ENCODE measurements around the gene SKA3. TPM values are rescaled to one million over a fixed set of nuclear protein-coding genes. Genes with fewer than 3 reads are reported as not detected.
"Not testable (repeated sequence)": the region's sequence is repeated elsewhere in the genome, so short reads cannot be mapped to it uniquely, and the experiment has no call there.

SKA3 gene
- polyA plus RNA-seq, 1 donor (not counting 4 experiments of a cell fraction or from before 2014, with no cell fraction given) = 13.4 TPM

- FAIRE-seq = no peak
- no peaks in the 10 kb centered on the region for H3K9me3 ChIP-seq (ENCODE audit: control insufficient read depth, low read depth, low read length)
- H3K9ac ChIP-seq (ENCODE audit: control insufficient read depth, extremely low read depth, insufficient read depth, low read length) = no peak overlapping the region
- H3K27ac ChIP-seq (ENCODE audit: control insufficient read depth, insufficient read depth, low read length) = no peak overlapping the region
- H3K4me3 ChIP-seq (ENCODE audit: control insufficient read depth in 2 of 3, extremely low read depth in 1 of 3, insufficient read depth in 2 of 3, low read depth in 1 of 3, low read length in 3 of 3) = no peak overlapping the region
- H3K36me3 ChIP-seq (ENCODE audit: control insufficient read depth in 2 of 2, extremely low read depth in 1 of 2, insufficient read depth in 2 of 2, low read length in 2 of 2) = no peaks in the 10 kb centered on the region
- H3K79me2 ChIP-seq (ENCODE audit: control insufficient read depth, insufficient read depth, low read length) = no peaks in the 10 kb centered on the region
- TF ChIP-seq EZH2 (IDR thresholded peaks at IDR 0.05; ENCODE audit: low read length) (no peak), CTCF (optimal IDR thresholded peaks at IDR 0.05 in 1 of 3, IDR thresholded peaks at IDR 0.05 in 1 of 3, conservative IDR thresholded peaks at IDR 0.05 in 1 of 3; ENCODE audit: extremely low read depth in 1 of 3, insufficient read depth in 2 of 3, low read length in 3 of 3) (no peak)
- no peaks in the 10 kb centered on the region for H3K9me1 ChIP-seq (ENCODE audit: control insufficient read depth, extremely low read depth, insufficient read depth, low read length)
- DNase-seq (ENCODE audit: low read depth, low spot score) = no peak
- no peaks in the 10 kb centered on the region for H3K27me3 ChIP-seq (ENCODE audit: control insufficient read depth, extremely low read depth, insufficient read depth, low read length)
- H4K20me1 ChIP-seq (ENCODE audit: control insufficient read depth, extremely low read depth, insufficient read depth, low read length) = no peaks in the 10 kb centered on the region
- no peaks in the 10 kb centered on the region for H3K4me1 ChIP-seq (ENCODE audit: control insufficient read depth, extremely low read depth, insufficient read depth, low read length)
- no peak overlapping the region for H3K4me2 ChIP-seq (ENCODE audit: control insufficient read depth, extremely low read depth, insufficient read depth, low read depth, low read length)
- dilution Hi-C loops (cut with MboI; ENCODE audit: extremely low pct_ligation_motif_present, low sequenced_read_pairs) = no loop called here
- no peak overlapping the region for H2AFZ ChIP-seq (ENCODE audit: control insufficient read depth, low read length)
Observed at GRCh38 chr13:21202767-21203531, 26.6 kb upstream of the SKA3 start.

GRCh38 chr13:21201456-21202190 is 25.3 kb upstream of the SKA3 start:
- H3K9me3 ChIP-seq (ENCODE audit: control insufficient read depth, low read depth, low read length); H3K36me3 ChIP-seq (ENCODE audit: control insufficient read depth in 2 of 2, extremely low read depth in 1 of 2, insufficient read depth in 2 of 2, low read length in 2 of 2); dilution Hi-C loops (cut with MboI; ENCODE audit: extremely low pct_ligation_motif_present, low sequenced_read_pairs); H3K27me3 ChIP-seq (ENCODE audit: control insufficient read depth, extremely low read depth, insufficient read depth, low read length); H3K9me1 ChIP-seq (ENCODE audit: control insufficient read depth, extremely low read depth, insufficient read depth, low read length); FAIRE-seq; H2AFZ ChIP-seq (ENCODE audit: control insufficient read depth, low read length); H3K27ac ChIP-seq (ENCODE audit: control insufficient read depth, insufficient read depth, low read length); H4K20me1 ChIP-seq (ENCODE audit: control insufficient read depth, extremely low read depth, insufficient read depth, low read length); H3K9ac ChIP-seq (ENCODE audit: control insufficient read depth, extremely low read depth, insufficient read depth, low read length); H3K4me2 ChIP-seq (ENCODE audit: control insufficient read depth, extremely low read depth, insufficient read depth, low read depth, low read length); H3K79me2 ChIP-seq (ENCODE audit: control insufficient read depth, insufficient read depth, low read length); DNase-seq (ENCODE audit: low read depth, low spot score); H3K4me1 ChIP-seq (ENCODE audit: control insufficient read depth, extremely low read depth, insufficient read depth, low read length); H3K4me3 ChIP-seq (ENCODE audit: control insufficient read depth in 2 of 3, extremely low read depth in 1 of 3, insufficient read depth in 2 of 3, low read depth in 1 of 3, low read length in 3 of 3): not testable (repeated sequence)

- H3K4me1 ChIP-seq (ENCODE audit: control insufficient read depth, extremely low read depth, insufficient read depth, low read length); H3K27me3 ChIP-seq (ENCODE audit: control insufficient read depth, extremely low read depth, insufficient read depth, low read length); H3K4me2 ChIP-seq (ENCODE audit: control insufficient read depth, extremely low read depth, insufficient read depth, low read depth, low read length); H3K9me3 ChIP-seq (ENCODE audit: control insufficient read depth, low read depth, low read length); H3K9me1 ChIP-seq (ENCODE audit: control insufficient read depth, extremely low read depth, insufficient read depth, low read length); H3K4me3 ChIP-seq (ENCODE audit: control insufficient read depth in 2 of 3, extremely low read depth in 1 of 3, insufficient read depth in 2 of 3, low read depth in 1 of 3, low read length in 3 of 3); H3K79me2 ChIP-seq (ENCODE audit: control insufficient read depth, insufficient read depth, low read length); H3K9ac ChIP-seq (ENCODE audit: control insufficient read depth, extremely low read depth, insufficient read depth, low read length); H2AFZ ChIP-seq (ENCODE audit: control insufficient read depth, low read length); DNase-seq (ENCODE audit: low read depth, low spot score); dilution Hi-C loops (cut with MboI; ENCODE audit: extremely low pct_ligation_motif_present, low sequenced_read_pairs); H4K20me1 ChIP-seq (ENCODE audit: control insufficient read depth, extremely low read depth, insufficient read depth, low read length); FAIRE-seq; H3K27ac ChIP-seq (ENCODE audit: control insufficient read depth, insufficient read depth, low read length); H3K36me3 ChIP-seq (ENCODE audit: control insufficient read depth in 2 of 2, extremely low read depth in 1 of 2, insufficient read depth in 2 of 2, low read length in 2 of 2): not testable (repeated sequence)
Observed at GRCh38 chr13:21198391-21198790, 22.0 kb upstream of the SKA3 start.

- H3K27ac ChIP-seq (ENCODE audit: control insufficient read depth, insufficient read depth, low read length); H3K4me2 ChIP-seq (ENCODE audit: control insufficient read depth, extremely low read depth, insufficient read depth, low read depth, low read length); DNase-seq (ENCODE audit: low read depth, low spot score); H3K4me1 ChIP-seq (ENCODE audit: control insufficient read depth, extremely low read depth, insufficient read depth, low read length); H3K9me3 ChIP-seq (ENCODE audit: control insufficient read depth, low read depth, low read length); H3K79me2 ChIP-seq (ENCODE audit: control insufficient read depth, insufficient read depth, low read length); H3K9me1 ChIP-seq (ENCODE audit: control insufficient read depth, extremely low read depth, insufficient read depth, low read length); FAIRE-seq; H4K20me1 ChIP-seq (ENCODE audit: control insufficient read depth, extremely low read depth, insufficient read depth, low read length); H3K27me3 ChIP-seq (ENCODE audit: control insufficient read depth, extremely low read depth, insufficient read depth, low read length); H3K4me3 ChIP-seq (ENCODE audit: control insufficient read depth in 2 of 3, extremely low read depth in 1 of 3, insufficient read depth in 2 of 3, low read depth in 1 of 3, low read length in 3 of 3); H3K36me3 ChIP-seq (ENCODE audit: control insufficient read depth in 2 of 2, extremely low read depth in 1 of 2, insufficient read depth in 2 of 2, low read length in 2 of 2); dilution Hi-C loops (cut with MboI; ENCODE audit: extremely low pct_ligation_motif_present, low sequenced_read_pairs); H2AFZ ChIP-seq (ENCODE audit: control insufficient read depth, low read length); H3K9ac ChIP-seq (ENCODE audit: control insufficient read depth, extremely low read depth, insufficient read depth, low read length): not testable (repeated sequence)
Observed at GRCh38 chr13:21197606-21198225, 21.4 kb upstream of the SKA3 start.
